Lung (tissue), 12 donors: ENCODE measurements around the gene CELF5. TPM values are rescaled to one million over a fixed set of nuclear protein-coding genes. Genes with fewer than 3 reads are reported as not detected.
A peak's percentile ranks its signal among the peaks of the same experiment; 100 is the strongest.

ENCODE experiments used
- ATAC-seq: fragments of 200-7000 bp; cut with Tn5 transposase; one replicate; pipeline ENCODE4 v1.9.1; 2020; ENCODE audit warnings: moderate number of reproducible peaks; ENCODE audit not compliant: insufficient read depth, low FRiP score
- DNase-seq, 3 donors: peaks; one replicate each; pipeline ENCODE4 v3.0.0-alpha.2; 2013 to 2017
- H3K27ac ChIP-seq, 2 donors: one replicate each; pipeline ENCODE4 v1.5.1; 2013; ENCODE audit warnings: mild to moderate bottlenecking in 2 of 2, moderate library complexity in 2 of 2, control low read depth in 1 of 2, inconsistent platforms in 1 of 2, low read depth in 1 of 2, low read length in 1 of 2
- H3K27me3 ChIP-seq, 3 donors: one replicate each; pipeline ENCODE4 v1.5.1; 2013; ENCODE audit warnings: low read length in 2 of 3; ENCODE audit not compliant: control insufficient read depth in 3 of 3, insufficient read depth in 3 of 3
- H3K36me3 ChIP-seq, 4 donors: one replicate each; pipeline ENCODE4 v1.5.1; 2013; ENCODE audit warnings: low read length in 4 of 4, mild to moderate bottlenecking in 1 of 4, moderate library complexity in 1 of 4; ENCODE audit not compliant: control insufficient read depth in 4 of 4, insufficient read depth in 4 of 4
- H3K4me1 ChIP-seq, 5 donors: one replicate each; pipeline ENCODE4 v1.5.1; 2013; ENCODE audit warnings: low read length in 5 of 5, mild to moderate bottlenecking in 2 of 5, moderate library complexity in 1 of 5; ENCODE audit not compliant: control insufficient read depth in 5 of 5, insufficient read depth in 5 of 5
- H3K4me3 ChIP-seq: one replicate; pipeline ENCODE4 v1.5.1; 2013; ENCODE audit warnings: mild to moderate bottlenecking, control low read depth, moderate library complexity
- H3K9ac ChIP-seq, 2 donors: one replicate each; pipeline ENCODE4 v1.5.1; 2013; ENCODE audit warnings: low read length in 2 of 2, control low read depth in 1 of 2; ENCODE audit not compliant: insufficient read depth in 1 of 2
- H3K9me3 ChIP-seq, 4 donors: one replicate each; pipeline ENCODE4 v1.5.1; 2013; ENCODE audit warnings: low read length in 3 of 4, mild to moderate bottlenecking in 1 of 4, moderate library complexity in 1 of 4; ENCODE audit not compliant: control insufficient read depth in 4 of 4, insufficient read depth in 3 of 4
- WGBS, 2 donors: extraction: QIAGEN DNeasy Blood & Tissue Kit; methylation state at CpG; one replicate each; pipeline ENCODE4 v1.1.7; 2013; 5-methylcytosine and 5-hydroxymethylcytosine counted together
- polyA plus RNA-seq, 2 donors: library from polyadenylated mRNA; stranded (reverse); fragments of 200-250 nt; gene quantifications; one replicate each; pipeline ENCODE4 v1.2.1, GENCODE V29; 2013
- total RNA-seq, 2 donors: library from RNA; depleted of rRNA in 1 of 2; stranded (reverse); fragments of >200 nt in 1 of 2; gene quantifications; one replicate each; pipeline ENCODE4 v1.2.1, GENCODE V29; 2014 to 2021
- TF ChIP-seq, protein P1 (sequence below): IDR thresholded peaks from 2 replicates; pipeline ENCODE4 v1.5.1; 2012; ENCODE audit warnings: mild to moderate bottlenecking; ENCODE audit errors: control extremely low read depth, extremely low read depth
- donor health status: control.
- donor health status: control.
- donor health status: Bipolar disorder and iron deficiency.
- donor health status: healthy.
- donor health status: DM: yes; HTN: yes; CAD: no.

The CELF5 gene
- total and polyA plus RNA-seq, 4 donors = 0.08 to 0.14 (median 0.12) TPM; not detected in 1

DNA sequence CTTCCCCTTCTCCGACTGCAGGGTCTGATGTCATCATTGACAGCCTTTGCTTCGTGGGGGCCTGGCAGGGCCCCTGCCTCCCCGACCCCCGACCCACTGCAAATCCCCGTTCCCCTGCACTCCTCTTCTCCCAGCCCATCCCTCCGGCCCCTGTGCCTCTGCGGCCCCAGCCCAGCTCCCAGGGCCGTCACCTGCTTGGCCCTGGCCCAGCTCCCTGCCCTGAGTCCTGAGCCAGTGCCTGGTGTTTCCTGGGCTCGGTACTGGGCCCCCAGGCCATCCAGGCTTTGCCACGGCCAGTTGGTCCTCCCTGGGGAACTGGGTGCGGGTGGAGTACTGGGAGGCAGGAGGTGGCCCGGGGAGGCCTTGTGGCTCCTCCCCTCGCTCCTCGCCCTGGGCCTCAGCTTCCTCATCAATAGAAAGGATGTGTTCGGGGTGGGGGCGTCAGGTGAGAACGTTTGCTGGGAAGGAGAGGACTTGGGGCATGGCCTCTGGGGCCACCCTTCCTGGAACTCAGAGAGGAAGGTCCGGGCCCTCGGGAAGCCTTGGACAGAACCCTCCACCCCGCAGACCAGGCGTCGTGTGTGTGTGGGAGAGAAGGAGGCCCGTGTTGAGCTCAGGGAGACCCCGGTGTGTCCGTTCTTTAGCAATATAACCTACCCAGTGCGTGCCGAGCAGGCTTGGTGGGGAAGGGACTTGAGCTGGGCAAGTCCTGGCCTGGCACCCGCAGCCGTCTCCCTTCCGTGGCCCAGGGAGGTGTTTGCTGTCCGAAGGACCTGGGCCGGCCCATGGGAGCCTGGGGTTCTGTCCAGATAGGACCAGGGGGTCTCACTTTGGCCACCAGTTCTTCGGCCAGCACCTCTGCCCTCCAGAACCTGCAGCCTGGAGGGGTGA lies 15.9 kb upstream of the CELF5 start:
- Histone ChIP-seq H3K9ac (no peak overlapping the region), H3K27ac (no peak overlapping the region), H3K36me3 (peaks cover 0 to 50% (median 3%) of the 10 kb centered on the region in 4 donors), H3K9me3 (no peaks in the 10 kb centered on the region), H3K27me3 (no peaks in the 10 kb centered on the region), H3K4me1 (no peaks in the 10 kb centered on the region), H3K4me3 (no peak overlapping the region)
- DNase-seq = no peak
- TF ChIP-seq, protein P1, sequence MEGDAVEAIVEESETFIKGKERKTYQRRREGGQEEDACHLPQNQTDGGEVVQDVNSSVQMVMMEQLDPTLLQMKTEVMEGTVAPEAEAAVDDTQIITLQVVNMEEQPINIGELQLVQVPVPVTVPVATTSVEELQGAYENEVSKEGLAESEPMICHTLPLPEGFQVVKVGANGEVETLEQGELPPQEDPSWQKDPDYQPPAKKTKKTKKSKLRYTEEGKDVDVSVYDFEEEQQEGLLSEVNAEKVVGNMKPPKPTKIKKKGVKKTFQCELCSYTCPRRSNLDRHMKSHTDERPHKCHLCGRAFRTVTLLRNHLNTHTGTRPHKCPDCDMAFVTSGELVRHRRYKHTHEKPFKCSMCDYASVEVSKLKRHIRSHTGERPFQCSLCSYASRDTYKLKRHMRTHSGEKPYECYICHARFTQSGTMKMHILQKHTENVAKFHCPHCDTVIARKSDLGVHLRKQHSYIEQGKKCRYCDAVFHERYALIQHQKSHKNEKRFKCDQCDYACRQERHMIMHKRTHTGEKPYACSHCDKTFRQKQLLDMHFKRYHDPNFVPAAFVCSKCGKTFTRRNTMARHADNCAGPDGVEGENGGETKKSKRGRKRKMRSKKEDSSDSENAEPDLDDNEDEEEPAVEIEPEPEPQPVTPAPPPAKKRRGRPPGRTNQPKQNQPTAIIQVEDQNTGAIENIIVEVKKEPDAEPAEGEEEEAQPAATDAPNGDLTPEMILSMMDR = no peak
- 90 to 92% methylated on average over 33 of the region's 33 CpGs for WGBS, 2 donors
- ATAC-seq = no peak

DNA sequence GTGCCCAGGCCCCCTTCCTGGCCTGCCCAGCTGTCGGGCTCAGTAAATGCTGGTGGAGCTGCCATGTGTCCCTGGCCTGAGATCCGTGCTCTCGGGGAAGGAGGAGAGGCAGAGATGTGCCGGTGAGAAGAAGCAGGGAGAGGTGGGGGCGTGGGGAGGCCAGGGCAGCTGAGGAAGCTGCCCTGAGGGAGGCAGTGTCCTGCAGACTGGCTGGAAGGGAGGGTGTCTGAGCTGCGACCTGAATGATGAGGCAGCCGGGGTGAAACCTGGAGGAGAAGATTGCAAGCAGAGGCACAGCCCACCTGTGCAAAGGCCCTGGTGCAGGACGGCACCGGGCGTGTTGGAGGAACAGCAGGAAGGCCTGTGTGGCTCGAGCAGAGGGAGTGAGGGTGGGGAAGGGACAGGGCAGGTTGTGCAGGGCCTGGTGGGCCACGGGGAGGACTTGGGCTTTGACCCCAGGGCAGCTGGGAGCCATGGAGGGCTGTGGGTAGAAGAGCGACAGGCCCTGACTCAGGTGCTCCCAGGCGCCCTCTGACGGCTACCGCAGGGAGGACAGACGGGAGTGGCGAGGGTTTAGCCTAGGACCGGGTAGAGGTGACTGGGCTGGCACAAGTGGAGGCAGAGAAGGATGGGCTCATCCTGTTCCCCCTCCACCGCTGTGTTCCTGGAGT lies 14.0 kb upstream of the CELF5 start:
- H3K27me3 ChIP-seq = no peaks in the 10 kb centered on the region
- no peak overlapping the region for H3K4me3 ChIP-seq
- H3K36me3 ChIP-seq = peaks cover 0 to 33% (median 3%) of the 10 kb centered on the region in 4 donors
- peaks cover 0 to 1% (median 0%) of the 10 kb centered on the region in 5 donors for H3K4me1 ChIP-seq
- no peak overlapping the region for H3K27ac ChIP-seq
- no peak overlapping the region for H3K9ac ChIP-seq
- H3K9me3 ChIP-seq = no peaks in the 10 kb centered on the region
- DNase-seq (peak; percentile 8 to 53 (median 21)), ATAC-seq (no peak)
- TF ChIP-seq, protein P1 = peak; percentile 22
- 46 to 47% methylated on average over 20 of the region's 20 CpGs for WGBS, 2 donors

DNA sequence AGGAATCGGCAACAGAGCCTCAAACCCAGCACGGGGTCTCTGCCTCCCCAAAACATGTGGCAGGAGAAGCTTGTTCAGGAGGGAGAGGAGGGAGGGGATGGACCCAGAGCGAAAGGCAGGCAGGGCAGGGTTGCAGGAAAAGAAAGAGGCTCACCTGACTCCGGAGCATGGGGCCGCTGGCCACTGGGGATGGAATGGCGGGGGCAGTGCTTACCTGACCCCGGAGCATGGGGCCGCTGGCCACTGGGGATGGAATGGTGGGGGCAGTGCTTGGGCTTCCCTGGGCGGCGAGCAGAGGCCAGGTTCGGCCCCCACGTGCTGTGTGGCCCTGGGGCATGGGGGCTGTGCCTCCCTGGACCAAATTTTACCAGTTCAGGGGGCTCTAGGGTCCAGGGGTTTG lies 13.3 kb upstream of the CELF5 start:
- H3K27ac ChIP-seq = no peak overlapping the region
- no peak for ATAC-seq
- WGBS, 2 donors = 59 to 68% methylated on average over 12 of the region's 12 CpGs
- TF ChIP-seq, protein P1 = no peak
- no peak overlapping the region for H3K9ac ChIP-seq
- peaks cover 0 to 26% (median 2%) of the 10 kb centered on the region in 4 donors for H3K36me3 ChIP-seq
- DNase-seq = no peak
- no peak overlapping the region for H3K4me3 ChIP-seq
- H3K9me3 ChIP-seq = no peaks in the 10 kb centered on the region
- peaks cover 0 to 1% (median 0%) of the 10 kb centered on the region in 5 donors for H3K4me1 ChIP-seq
- no peaks in the 10 kb centered on the region for H3K27me3 ChIP-seq
